ENCODE data around the gene HYDIN.

DNA sequence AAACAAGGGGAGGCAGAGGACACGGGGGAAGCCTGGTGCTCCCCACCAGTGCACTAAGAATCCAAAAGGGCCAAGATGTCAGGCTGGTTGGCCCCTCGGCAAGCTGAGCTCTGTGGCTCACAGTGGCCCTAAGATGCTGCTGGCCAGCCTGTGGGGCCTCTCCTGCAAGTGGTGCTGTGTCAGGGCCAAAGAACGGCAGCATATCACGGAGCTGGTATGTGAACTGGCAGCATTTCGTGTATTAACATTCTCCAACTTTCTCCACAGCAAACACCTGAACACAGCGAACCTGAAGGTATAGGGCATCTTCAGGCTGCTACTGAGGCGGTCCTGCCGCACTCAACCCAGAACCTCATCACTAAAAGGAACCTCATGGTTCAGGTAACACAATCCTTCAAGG, 464.3 kb downstream of the HYDIN start:
- TF ChIP-seq, protein P1, sequence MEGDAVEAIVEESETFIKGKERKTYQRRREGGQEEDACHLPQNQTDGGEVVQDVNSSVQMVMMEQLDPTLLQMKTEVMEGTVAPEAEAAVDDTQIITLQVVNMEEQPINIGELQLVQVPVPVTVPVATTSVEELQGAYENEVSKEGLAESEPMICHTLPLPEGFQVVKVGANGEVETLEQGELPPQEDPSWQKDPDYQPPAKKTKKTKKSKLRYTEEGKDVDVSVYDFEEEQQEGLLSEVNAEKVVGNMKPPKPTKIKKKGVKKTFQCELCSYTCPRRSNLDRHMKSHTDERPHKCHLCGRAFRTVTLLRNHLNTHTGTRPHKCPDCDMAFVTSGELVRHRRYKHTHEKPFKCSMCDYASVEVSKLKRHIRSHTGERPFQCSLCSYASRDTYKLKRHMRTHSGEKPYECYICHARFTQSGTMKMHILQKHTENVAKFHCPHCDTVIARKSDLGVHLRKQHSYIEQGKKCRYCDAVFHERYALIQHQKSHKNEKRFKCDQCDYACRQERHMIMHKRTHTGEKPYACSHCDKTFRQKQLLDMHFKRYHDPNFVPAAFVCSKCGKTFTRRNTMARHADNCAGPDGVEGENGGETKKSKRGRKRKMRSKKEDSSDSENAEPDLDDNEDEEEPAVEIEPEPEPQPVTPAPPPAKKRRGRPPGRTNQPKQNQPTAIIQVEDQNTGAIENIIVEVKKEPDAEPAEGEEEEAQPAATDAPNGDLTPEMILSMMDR (IDR thresholded peaks at IDR 0.05): no peak
- TF ChIP-seq POLR2A (IDR thresholded peaks at IDR 0.05) (no peak), POLR2AphosphoS5 (IDR thresholded peaks at IDR 0.05) (no peak)

Measured in suprapubic skin (tissue), 4 donors.